CD4-positive, alpha-beta T cell treated with Interleukin-10 for 1 hour (primary cell): ENCODE measurements around the gene TEPSIN.

Experiments
- DNase-seq: peaks from one replicate; pipeline ENCODE4 v3.0.0-alpha.2; 2020

TEPSIN gene

GRCh38 chr17:81180836-81181810 is 57.7 kb downstream of the TEPSIN start:
- DNase-seq = no peak

DNA sequence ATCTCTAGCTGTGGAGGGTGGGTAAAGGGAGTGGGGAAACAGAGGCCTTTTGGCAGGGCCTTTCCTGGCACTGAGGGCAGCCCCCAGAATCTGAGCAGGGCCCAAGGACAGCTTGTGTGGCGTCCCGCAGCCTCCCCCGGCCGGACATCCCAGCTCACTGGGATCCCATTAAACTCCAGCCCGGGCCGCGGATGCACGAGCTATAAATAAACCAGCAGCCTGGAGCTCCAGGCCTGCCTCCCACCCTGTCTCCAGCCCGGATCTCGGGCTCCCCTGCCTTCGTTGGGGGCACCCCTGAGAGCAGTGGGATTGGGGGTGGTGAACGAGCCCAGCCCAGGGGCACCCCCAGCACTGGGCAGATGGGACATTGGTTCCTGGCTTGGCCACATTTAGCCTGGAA is 59.0 kb downstream of the TEPSIN start:
- no peak for DNase-seq

GRCh38 chr17:81179220-81179619 is 59.6 kb downstream of the TEPSIN start:
- no peak for DNase-seq
